Measurements from ENCODE around the gene LRRC36. TPM values are rescaled to one million over a fixed set of nuclear protein-coding genes. Genes with fewer than 3 reads are reported as not detected.

The LRRC36 gene
- total and polyA plus RNA-seq, 2 of the 13 experiments (the other 11 are each of a cell fraction or from before 2014, with no cell fraction given): 0.12 to 0.15 TPM

DNA sequence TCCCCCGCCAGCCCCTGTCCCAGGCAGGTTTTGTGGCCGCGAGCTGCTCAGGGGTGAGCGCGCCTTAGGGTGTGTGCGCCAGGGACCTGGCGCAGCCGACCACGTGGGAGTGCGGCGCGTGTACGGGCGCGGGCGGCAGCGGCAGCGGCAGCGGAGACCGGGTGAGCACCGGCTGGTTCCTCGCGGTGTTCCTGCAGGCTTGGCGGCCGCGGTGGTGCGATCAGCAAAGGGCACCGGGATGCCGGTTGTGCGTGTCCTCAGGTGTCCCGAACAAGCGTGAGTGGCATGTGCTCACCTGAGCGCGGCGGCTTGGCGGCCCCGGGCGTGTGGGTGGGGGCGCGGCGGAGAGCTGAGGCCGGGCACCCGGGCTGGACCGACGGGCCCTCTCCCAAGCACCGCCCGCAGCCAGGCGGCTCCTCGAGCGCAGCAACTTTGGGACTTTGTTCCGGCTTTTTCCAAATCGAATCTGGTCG, 103.9 kb downstream of the LRRC36 start (continued):
- TF ChIP-seq, protein P1, sequence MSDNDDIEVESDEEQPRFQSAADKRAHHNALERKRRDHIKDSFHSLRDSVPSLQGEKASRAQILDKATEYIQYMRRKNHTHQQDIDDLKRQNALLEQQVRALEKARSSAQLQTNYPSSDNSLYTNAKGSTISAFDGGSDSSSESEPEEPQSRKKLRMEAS (IDR thresholded peaks at IDR 0.05): peak; percentile 96
- TF ChIP-seq ISL2 (CRISPR knock-in tag; IDR thresholded peaks at IDR 0.05) (no peak), ZNF205 (CRISPR knock-in tag; IDR thresholded peaks at IDR 0.05) (peak; percentile 38; the same call in 1 of the 2 replicates), AGO2 (optimal IDR thresholded peaks at IDR 0.05; ENCODE audit: low read depth, low read length) (peak; percentile 62), ZSCAN9 (CRISPR knock-in tag; IDR thresholded peaks at IDR 0.05; ENCODE audit: borderline replicate concordance) (no peak; the same call in 1 of the 2 replicates), STAT5B (CRISPR knock-in tag; IDR thresholded peaks at IDR 0.05) (peak; percentile 69; the same call in 1 of the 2 replicates), SP1 (IDR thresholded peaks at IDR 0.05) (no peak), SP1 (CRISPR knock-in tag; IDR thresholded peaks at IDR 0.05) (no peak; the same call in 1 of the 2 replicates), ZNF251 (CRISPR knock-in tag; IDR thresholded peaks at IDR 0.05) (peak; percentile 95; the same call in 1 of the 2 replicates), ZNF546 (CRISPR knock-in tag; conservative IDR thresholded peaks at IDR 0.05) (peak; percentile 98), ZNF382 (CRISPR knock-in tag; IDR thresholded peaks at IDR 0.05; ENCODE audit: borderline replicate concordance) (no peak), ERF (CRISPR knock-in tag; IDR thresholded peaks at IDR 0.05) (peak; percentile 59; the same call in 1 of the 2 replicates), GABPB1 (CRISPR knock-in tag; IDR thresholded peaks at IDR 0.05) (peak; percentile 70; the same call in 1 of the 2 replicates), ZNF180 (CRISPR knock-in tag; IDR thresholded peaks at IDR 0.05; ENCODE audit: borderline replicate concordance, low read depth) (no peak)
- TF ChIP-seq, protein P2, sequence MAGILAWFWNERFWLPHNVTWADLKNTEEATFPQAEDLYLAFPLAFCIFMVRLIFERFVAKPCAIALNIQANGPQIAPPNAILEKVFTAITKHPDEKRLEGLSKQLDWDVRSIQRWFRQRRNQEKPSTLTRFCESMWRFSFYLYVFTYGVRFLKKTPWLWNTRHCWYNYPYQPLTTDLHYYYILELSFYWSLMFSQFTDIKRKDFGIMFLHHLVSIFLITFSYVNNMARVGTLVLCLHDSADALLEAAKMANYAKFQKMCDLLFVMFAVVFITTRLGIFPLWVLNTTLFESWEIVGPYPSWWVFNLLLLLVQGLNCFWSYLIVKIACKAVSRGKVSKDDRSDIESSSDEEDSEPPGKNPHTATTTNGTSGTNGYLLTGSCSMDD (CRISPR knock-in tag; IDR thresholded peaks at IDR 0.05): no peak
- TF ChIP-seq, protein P3, sequence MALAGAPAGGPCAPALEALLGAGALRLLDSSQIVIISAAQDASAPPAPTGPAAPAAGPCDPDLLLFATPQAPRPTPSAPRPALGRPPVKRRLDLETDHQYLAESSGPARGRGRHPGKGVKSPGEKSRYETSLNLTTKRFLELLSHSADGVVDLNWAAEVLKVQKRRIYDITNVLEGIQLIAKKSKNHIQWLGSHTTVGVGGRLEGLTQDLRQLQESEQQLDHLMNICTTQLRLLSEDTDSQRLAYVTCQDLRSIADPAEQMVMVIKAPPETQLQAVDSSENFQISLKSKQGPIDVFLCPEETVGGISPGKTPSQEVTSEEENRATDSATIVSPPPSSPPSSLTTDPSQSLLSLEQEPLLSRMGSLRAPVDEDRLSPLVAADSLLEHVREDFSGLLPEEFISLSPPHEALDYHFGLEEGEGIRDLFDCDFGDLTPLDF (CRISPR knock-in tag; IDR thresholded peaks at IDR 0.05): 0 out of 2 replicates have a peak, but pooled peaks have one; percentile 42
- TF ChIP-seq, protein P4, sequence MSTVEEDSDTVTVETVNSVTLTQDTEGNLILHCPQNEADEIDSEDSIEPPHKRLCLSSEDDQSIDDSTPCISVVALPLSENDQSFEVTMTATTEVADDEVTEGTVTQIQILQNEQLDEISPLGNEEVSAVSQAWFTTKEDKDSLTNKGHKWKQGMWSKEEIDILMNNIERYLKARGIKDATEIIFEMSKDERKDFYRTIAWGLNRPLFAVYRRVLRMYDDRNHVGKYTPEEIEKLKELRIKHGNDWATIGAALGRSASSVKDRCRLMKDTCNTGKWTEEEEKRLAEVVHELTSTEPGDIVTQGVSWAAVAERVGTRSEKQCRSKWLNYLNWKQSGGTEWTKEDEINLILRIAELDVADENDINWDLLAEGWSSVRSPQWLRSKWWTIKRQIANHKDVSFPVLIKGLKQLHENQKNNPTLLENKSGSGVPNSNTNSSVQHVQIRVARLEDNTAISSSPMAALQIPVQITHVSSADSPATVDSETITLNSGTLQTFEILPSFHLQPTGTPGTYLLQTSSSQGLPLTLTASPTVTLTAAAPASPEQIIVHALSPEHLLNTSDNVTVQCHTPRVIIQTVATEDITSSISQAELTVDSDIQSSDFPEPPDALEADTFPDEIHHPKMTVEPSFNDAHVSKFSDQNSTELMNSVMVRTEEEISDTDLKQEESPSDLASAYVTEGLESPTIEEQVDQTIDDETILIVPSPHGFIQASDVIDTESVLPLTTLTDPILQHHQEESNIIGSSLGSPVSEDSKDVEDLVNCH (CRISPR knock-in tag; IDR thresholded peaks at IDR 0.05): peak; percentile 78; the same call in 1 of the 2 replicates
- TF ChIP-seq, protein P5, sequence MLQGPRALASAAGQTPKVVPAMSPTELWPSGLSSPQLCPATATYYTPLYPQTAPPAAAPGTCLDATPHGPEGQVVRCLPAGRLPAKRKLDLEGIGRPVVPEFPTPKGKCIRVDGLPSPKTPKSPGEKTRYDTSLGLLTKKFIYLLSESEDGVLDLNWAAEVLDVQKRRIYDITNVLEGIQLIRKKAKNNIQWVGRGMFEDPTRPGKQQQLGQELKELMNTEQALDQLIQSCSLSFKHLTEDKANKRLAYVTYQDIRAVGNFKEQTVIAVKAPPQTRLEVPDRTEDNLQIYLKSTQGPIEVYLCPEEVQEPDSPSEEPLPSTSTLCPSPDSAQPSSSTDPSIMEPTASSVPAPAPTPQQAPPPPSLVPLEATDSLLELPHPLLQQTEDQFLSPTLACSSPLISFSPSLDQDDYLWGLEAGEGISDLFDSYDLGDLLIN (CRISPR knock-in tag; IDR thresholded peaks at IDR 0.05; ENCODE audit: borderline replicate concordance): 0 out of 2 replicates have a peak, but pooled peaks have one; percentile 21
- TF ChIP-seq, protein P6, sequence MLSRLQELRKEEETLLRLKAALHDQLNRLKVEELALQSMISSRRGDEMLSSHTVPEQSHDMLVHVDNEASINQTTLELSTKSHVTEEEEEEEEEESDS (CRISPR knock-in tag; IDR thresholded peaks at IDR 0.05; ENCODE audit: borderline replicate concordance): no peak
- TF ChIP-seq, protein P7, sequence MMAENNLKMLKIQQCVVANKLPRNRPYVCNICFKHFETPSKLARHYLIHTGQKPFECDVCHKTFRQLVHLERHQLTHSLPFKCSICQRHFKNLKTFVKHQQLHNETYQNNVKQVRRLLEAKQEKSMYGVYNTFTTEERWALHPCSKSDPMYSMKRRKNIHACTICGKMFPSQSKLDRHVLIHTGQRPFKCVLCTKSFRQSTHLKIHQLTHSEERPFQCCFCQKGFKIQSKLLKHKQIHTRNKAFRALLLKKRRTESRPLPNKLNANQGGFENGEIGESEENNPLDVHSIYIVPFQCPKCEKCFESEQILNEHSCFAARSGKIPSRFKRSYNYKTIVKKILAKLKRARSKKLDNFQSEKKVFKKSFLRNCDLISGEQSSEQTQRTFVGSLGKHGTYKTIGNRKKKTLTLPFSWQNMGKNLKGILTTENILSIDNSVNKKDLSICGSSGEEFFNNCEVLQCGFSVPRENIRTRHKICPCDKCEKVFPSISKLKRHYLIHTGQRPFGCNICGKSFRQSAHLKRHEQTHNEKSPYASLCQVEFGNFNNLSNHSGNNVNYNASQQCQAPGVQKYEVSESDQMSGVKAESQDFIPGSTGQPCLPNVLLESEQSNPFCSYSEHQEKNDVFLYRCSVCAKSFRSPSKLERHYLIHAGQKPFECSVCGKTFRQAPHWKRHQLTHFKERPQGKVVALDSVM (CRISPR knock-in tag; IDR thresholded peaks at IDR 0.05): peak; percentile 69
